Measurements from ENCODE around the gene PRKAR1B.
"Not testable (repeated sequence)": the region's sequence is repeated elsewhere in the genome, so short reads cannot be mapped to it uniquely, and the experiment has no call there.

Gene PRKAR1B

GRCh38 chr7:618539-619367, 108.3 kb downstream of the PRKAR1B start:
- peak overlapping the region; percentile 99 for H3K27ac ChIP-seq
- TF ChIP-seq, protein P1, sequence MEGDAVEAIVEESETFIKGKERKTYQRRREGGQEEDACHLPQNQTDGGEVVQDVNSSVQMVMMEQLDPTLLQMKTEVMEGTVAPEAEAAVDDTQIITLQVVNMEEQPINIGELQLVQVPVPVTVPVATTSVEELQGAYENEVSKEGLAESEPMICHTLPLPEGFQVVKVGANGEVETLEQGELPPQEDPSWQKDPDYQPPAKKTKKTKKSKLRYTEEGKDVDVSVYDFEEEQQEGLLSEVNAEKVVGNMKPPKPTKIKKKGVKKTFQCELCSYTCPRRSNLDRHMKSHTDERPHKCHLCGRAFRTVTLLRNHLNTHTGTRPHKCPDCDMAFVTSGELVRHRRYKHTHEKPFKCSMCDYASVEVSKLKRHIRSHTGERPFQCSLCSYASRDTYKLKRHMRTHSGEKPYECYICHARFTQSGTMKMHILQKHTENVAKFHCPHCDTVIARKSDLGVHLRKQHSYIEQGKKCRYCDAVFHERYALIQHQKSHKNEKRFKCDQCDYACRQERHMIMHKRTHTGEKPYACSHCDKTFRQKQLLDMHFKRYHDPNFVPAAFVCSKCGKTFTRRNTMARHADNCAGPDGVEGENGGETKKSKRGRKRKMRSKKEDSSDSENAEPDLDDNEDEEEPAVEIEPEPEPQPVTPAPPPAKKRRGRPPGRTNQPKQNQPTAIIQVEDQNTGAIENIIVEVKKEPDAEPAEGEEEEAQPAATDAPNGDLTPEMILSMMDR (conservative IDR thresholded peaks at IDR 0.05): no peak

DNA sequence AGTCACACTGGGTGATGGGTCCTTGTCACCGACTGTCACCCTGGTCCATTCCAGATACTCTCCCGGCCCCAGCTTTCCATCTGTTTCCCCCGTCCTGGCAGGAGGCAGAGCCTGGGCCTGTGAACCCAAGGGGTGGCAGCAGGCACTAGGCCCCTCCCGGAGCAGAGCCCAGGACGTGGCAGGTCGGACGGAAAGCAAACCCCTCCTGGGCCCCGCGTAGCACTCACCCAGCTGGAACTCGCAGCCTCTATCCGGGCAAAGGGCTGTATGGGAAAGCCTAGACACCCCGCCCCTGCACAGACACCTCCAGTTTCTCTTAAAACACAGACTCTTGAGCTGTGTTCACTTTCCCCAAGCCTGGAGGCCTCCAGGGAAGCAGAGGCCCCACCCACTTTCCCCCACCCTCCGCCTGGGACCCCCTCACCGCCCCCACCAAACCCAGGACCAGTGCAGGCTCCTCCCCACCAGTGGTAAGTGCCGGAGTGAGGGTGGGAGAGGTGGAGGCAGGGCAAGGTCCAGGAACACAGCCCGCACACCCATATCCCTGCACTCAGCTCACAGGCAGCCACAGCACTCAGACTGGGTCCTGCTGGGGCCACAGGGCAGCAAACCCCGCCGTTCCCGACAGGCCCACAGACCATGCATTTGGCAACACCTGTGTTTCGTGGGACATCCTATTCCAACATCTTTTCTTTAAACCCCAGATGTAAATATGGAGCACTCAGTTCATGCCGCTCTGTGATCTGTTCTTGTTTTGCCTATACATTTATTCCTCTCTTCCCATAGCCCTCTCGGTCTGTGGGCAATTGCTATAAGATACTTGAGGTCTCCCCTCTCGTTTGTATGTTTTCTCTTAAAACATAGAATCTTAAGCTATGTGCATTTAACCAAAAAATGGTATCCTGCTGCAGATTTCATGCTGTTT, 109.2 kb downstream of the PRKAR1B start:
- TF ChIP-seq, protein P1 (conservative IDR thresholded peaks at IDR 0.05): no peak
- H3K27ac ChIP-seq: peak overlapping the region; percentile 99

- H3K27ac ChIP-seq: no peak overlapping the region; the same call in 1 of the 2 replicates
- TF ChIP-seq, protein P1 (conservative IDR thresholded peaks at IDR 0.05): no peak
These were observed 113.5 kb downstream of the PRKAR1B start for GRCh38 chr7:613442-614140.

DNA sequence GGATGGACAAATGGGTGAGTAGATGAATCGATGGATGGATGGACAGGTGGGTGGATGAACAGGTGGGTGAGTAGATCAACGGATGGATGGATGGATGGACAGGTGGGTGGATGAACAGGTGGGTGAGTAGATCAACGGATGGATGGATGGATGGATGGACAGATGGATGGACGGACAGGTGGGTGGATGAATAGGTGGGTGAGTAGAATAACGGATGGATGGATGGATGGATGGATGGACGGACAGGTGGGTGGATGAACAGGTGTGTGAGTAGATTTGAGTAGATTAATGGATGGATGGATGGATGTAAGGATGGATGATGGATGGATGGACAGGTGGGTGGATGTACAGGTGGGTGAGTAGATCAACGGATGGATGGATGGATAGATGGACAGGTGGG, 115.2 kb downstream of the PRKAR1B start:
- H3K27ac ChIP-seq: not testable (repeated sequence)

DNA sequence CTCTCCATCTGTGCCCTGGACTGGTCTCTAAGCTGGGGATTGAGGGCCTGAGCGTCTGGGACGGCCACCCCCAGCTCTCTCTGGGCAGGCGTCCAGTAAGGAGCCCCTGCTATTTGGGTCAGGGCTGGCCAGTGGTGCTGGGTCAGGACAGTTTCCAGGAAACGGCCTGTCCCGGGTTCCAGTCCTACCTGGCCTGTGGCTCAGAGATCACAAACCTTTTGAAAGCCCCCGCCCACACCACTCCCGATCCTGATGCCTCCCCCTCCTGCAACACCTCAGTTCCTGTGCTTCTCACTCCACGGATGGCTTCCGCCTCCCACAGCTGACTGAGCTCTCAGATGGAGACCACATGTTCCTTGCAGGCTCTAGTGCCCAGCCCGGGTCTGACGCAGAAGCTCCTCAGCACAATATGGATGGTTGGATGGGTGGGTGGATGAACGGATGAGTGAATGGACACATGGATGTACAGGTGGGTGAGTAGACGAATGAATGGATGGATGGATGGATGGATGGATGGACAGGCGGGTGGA, 115.7 kb downstream of the PRKAR1B start:
- no peak overlapping the region for H3K27ac ChIP-seq

GRCh38 chr7:610531-611280, 116.4 kb downstream of the PRKAR1B start:
- TF ChIP-seq, protein P1 (conservative IDR thresholded peaks at IDR 0.05): no peak
- no peak overlapping the region for H3K27ac ChIP-seq

More for the DNA sequence above, 115.7 kb downstream of the PRKAR1B start:
- TF ChIP-seq, protein P1 (conservative IDR thresholded peaks at IDR 0.05): no peak

GRCh38 chr7:610141-610530, 116.9 kb downstream of the PRKAR1B start:
- no peak overlapping the region for H3K27ac ChIP-seq
- TF ChIP-seq, protein P1 (conservative IDR thresholded peaks at IDR 0.05): no peak
